ENCODE results near the gene DBH.

Gene DBH

GRCh38 chr9:133604856-133605255, 31.3 kb upstream of the DBH start:
- no peak for DNase-seq (ENCODE audit: low spot score)

GRCh38 chr9:133605446-133605845, 30.7 kb upstream of the DBH start:
- DNase-seq (ENCODE audit: low spot score), result no peak

GRCh38 chr9:133605856-133606707, 30.1 kb upstream of the DBH start:
- DNase-seq (ENCODE audit: low spot score), result no peak

DNA sequence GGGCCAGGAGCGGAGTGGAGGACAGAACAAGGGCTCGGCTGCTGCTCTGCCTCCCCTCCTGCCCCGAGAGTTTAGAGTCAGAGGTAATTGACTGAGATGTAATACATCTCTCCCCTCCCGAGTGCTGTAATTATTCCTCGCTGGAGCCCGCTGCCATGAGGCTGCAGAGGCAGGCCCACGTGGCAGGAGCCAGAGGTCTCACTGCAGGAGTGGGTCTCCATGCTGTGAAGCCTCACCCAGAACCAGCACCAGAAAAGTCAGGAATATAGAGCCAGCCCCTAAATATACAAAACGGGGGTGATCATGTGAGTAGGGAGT, 29.5 kb upstream of the DBH start:
- DNase-seq (ENCODE audit: low spot score), result no peak

DNA sequence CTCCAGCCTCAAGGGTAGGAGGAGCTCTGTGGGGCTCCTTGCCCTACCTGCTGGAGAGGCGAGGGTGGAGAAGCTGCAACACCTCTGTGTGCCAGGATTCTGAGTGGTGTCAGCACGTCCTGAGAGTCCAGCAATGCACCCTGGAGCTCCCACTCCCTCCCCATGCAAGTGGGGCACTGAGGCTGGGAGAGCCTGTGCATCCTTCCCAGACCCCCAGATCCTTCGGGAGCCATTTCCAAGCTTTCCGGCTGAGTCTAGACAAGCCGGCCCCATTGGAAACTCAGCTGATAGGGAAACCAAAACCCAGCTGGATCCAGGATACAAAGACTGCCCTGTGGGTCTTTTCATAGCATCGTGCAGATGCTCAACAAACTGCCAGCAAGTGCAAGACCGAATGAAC, 28.8 kb upstream of the DBH start:
- no peak for DNase-seq (ENCODE audit: low spot score)

DNA sequence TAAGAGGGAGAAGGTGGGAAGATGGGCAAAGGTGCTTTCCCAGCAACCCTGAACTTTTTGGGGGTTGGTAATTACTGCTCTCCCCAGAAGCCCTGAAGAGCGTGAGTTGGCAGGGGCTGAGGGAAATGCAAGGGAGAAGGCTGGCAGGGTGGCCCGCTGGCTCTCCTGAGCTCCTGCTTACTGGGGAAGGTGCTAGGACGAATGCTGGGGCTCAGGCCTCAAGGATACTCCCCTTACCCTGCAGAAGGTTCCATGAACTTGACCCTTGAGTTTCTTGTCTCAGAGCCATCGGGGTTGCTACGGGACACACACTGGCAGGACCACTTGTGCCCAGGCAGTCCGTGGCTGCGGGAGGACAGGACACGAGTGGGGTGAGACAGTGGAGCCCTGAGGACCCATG, 28.2 kb upstream of the DBH start:
- no peak for DNase-seq (ENCODE audit: low spot score)

- DNase-seq (ENCODE audit: low spot score), result no peak
Observed at GRCh38 chr9:133608382-133608781, 27.8 kb upstream of the DBH start.

DNA sequence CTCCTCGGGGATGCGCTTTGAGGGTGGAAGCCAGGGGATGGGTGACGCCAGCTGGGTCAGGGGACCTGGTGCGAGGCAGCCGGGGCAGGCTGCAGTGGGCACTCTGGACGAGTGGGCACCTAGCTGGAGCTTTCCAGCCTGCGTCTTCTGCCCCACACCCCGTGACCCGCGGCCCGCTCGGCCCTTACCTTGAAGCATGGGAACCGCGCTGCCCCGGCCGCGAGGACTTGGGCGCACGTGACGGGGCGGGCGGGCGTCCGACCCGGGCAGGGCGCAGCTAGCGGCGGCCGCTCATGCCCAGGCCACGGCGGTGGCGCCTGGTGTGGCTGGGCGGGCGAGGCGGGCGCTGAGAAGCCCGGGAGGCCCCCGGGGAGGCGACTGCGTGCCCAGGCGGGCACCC, 27.3 kb upstream of the DBH start:
- DNase-seq (ENCODE audit: low spot score), result no peak

DNA sequence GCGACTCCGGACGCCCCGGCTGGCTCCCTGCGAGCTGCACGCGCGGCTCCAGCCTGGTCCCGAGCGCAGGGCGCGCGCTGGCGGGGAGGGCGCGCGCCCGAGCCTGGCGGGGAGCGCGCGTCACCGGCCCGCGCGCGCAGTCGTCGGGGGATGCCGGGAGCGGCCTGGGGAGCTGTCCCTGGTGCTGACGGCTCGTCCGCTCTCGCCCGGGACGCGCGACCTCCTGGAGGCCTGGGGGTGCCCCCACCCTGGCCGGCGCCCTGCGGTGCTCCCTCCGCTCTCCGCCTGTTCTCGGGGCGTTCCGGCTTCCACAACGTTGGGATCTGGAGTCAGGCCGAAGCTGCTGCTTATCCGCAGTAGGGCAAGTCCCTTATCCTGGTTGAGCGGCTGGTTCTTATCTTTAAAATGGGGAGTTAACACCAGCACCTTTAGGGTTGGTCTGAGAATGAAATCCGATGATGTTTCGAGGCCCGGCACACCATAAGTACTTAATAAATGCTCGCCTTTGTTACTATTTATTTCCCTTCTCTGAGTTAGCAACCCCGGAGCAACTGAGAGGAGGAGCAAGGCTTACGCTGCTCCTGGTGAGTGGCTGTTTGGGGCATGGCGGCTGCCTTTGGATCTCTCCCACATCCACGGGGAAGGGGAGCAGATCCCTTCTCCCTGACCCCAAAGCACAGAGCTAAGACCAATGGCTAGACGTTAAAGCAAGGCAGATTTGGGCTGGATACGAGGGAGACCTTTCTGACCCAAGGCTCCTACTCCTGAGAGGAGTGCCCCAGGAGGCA, 26.7 kb upstream of the DBH start, which contains the start of gene FAM163B:
Gene FAM163B, minus strand, starts transcription at position 79 of the 788 bp plus-strand sequence. CDS start 29,166 bp downstream, outside the sequence.
- no peak for DNase-seq (ENCODE audit: low spot score)

DNA sequence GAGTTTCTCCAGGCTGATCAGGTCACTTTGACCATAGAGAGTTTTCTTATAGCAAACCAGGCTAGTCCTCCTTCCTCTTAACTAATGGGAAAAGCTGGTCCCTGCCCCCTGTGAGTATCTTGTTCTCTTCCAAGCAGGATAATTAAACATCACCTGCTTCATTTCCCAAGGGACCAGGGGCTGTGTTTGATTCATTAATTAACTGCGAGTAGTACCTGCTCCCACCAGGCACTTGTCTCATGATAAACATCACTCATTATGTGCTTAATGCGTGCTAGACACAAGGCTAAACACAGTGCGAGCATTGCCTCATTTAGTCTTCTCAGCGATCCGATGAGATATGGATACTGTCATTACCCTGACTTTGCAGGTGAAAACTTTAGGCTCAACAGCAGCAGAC, 25.3 kb upstream of the DBH start:
- no peak for DNase-seq (ENCODE audit: low spot score)

DNA sequence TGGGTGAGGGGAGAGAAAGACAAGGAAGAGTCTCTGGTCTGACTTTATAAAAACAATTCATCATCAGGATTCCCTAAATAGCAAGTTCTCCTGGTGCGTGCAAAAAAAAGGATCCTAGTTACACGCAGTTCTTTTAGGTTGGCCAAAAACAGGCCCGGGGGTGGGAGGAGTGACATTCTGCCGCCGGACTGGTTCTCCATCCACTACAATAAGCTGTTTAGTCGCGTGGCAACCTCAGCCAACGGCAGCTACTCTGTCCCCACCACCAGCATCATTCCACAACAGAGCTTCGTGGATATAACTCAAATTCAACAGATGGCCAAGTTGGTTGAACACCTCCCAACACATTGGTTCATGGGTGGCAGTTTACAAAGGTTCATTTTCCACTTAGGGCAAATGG, 24.1 kb upstream of the DBH start:
- no peak for DNase-seq (ENCODE audit: low spot score)

- no peak for DNase-seq (ENCODE audit: low spot score)
Observed at GRCh38 chr9:133612816-133613215, 23.3 kb upstream of the DBH start.

- no peak for DNase-seq (ENCODE audit: low spot score)
Observed at GRCh38 chr9:133613432-133613831, 22.7 kb upstream of the DBH start.

DNA sequence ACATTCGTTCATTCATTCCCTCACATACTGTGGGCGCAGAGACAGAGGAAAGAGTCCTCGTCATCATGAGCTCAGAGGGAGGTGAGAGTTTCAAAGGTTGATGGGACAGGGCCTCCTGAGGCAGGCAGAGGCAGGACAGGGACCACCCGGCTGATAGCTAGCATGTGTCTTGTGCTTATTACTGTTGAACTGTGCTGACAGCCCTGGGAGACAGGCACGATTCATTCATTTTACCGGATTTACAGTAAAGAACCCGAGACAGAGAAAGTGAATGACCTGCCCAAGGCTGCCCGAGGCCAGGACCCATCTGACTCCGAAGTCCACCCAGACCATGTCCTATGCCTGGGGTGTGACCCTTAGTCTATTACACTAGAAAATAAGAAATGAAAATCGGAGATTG, 22.1 kb upstream of the DBH start:
- DNase-seq (ENCODE audit: low spot score), result no peak

GRCh38 chr9:133614678-133615077, 21.5 kb upstream of the DBH start:
- DNase-seq (ENCODE audit: low spot score), result no peak

GRCh38 chr9:133615186-133615585, 21.0 kb upstream of the DBH start:
- DNase-seq (ENCODE audit: low spot score), result no peak

- DNase-seq (ENCODE audit: low spot score), result no peak
Observed at GRCh38 chr9:133615606-133616188, 20.5 kb upstream of the DBH start.

DNA sequence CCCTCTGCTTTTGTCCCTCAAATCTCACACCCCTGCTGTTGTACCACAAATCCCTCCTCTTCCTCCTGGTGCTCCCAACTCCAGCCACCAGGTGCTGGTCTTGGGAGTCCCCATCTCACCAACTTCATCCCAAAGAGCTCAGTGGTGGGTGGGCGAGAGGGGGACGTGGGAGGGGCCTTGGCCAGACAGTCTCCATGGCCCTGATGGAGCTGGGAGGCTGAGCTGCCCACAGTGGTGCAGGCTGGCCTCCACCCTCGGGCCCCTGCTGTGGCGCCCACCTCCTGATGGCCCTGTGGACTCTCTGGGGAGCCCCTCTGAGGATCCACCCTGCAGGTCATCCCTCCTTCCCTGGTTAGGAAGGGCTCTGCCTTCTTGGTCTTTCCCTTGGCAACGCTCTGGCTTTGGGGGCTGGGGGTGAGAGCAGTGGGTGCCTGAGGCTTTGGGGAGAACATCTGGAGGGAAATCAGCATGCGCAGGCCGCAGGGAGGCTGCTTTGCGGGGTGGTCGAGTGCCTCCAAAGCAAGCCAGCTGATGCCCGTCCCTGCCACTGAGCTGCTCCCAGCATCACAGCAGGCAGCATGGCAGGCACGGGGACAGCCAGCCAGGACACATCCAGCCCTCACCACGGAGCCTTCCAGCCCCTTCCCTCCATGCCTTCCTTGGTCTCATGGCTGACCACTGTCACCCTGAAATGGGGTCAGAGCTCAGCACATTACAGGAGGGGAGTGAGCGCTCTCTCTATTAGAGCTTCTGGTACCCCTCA, 19.3 kb upstream of the DBH start:
- DNase-seq (ENCODE audit: low spot score), result no peak

DNA sequence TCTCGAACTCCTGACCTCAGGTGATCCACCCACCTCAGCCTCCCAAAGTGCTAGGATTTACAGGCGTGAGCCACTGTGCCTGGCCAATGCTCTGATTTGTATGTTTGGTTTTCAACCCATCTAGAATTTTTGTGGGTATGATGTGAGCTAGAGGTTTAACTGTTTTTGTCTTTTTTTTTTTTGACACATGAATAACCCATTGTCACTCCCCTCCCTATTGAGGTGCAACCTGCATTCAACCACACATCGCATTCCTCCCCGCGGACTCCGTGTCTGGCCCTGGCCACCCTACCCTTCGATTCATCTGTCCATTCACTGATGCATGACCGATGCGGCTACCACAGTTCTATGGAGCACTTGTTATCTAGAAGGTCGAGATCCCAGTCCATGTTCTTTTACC, 17.4 kb upstream of the DBH start:
- DNase-seq (ENCODE audit: low spot score), result no peak

- no peak for DNase-seq (ENCODE audit: low spot score)
Observed at GRCh38 chr9:133619791-133620190, 16.4 kb upstream of the DBH start.

GRCh38 chr9:133621725-133622267, 14.4 kb upstream of the DBH start:
- DNase-seq (ENCODE audit: low spot score), result no peak

DNA sequence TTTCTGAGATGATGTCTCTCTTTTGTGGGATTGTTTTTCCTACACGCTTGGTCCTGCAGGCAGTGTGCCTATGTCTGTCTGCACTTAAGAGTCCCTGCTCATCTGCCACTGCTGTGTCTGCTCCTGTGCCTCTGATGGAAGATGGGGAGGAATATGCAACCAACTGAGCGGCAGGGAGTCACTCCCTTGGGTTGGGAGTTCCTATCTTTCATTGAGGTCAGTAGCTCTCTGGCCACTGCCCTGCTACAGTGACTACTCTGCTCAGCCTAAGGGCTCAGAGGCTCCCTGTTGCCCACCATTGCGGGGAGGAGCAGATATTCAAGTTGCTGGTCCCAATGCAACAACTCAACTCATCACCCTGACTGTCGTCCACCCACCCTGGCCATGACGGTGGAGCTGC, 13.6 kb upstream of the DBH start:
- no peak for DNase-seq (ENCODE audit: low spot score)

All from RKO (cell line).